Measurements from ENCODE around the gene LCP1. TPM values are rescaled to one million over a fixed set of nuclear protein-coding genes. Genes with fewer than 3 reads are reported as not detected.

LCP1 gene
- total RNA-seq, 1 donor from 2014 or later, result 11.6 TPM

- Mint-ChIP-seq H3K36me3 (no peaks in the 10 kb centered on the region), H3K4me1 (peaks cover 3% of the 10 kb centered on the region), H3K27ac (no peak overlapping the region), H3K4me3 (no peak overlapping the region), H3K27me3 (ENCODE audit: low read depth) (no peaks in the 10 kb centered on the region), H3K9me3 (no peaks in the 10 kb centered on the region)
- no peak for TF ChIP-seq CTCF (IDR thresholded peaks at IDR 0.05; ENCODE audit: unreplicated experiment)
- DNase-seq (ENCODE audit: low spot score in 2 of 2, unreplicated experiment in 2 of 2), result no peak
These were observed 23.8 kb downstream of the LCP1 start for GRCh38 chr13:46158222-46158621.

- TF ChIP-seq CTCF (IDR thresholded peaks at IDR 0.05; ENCODE audit: unreplicated experiment), result no peak
- Mint-ChIP-seq H3K4me3 (no peak overlapping the region), H3K9me3 (no peaks in the 10 kb centered on the region), H3K36me3 (no peaks in the 10 kb centered on the region), H3K4me1 (peaks cover 3% of the 10 kb centered on the region), H3K27me3 (ENCODE audit: low read depth) (no peaks in the 10 kb centered on the region), H3K27ac (no peak overlapping the region)
- no peak for DNase-seq (ENCODE audit: low spot score in 2 of 2, unreplicated experiment in 2 of 2)
These were observed 27.7 kb downstream of the LCP1 start for GRCh38 chr13:46154136-46154801.

DNA sequence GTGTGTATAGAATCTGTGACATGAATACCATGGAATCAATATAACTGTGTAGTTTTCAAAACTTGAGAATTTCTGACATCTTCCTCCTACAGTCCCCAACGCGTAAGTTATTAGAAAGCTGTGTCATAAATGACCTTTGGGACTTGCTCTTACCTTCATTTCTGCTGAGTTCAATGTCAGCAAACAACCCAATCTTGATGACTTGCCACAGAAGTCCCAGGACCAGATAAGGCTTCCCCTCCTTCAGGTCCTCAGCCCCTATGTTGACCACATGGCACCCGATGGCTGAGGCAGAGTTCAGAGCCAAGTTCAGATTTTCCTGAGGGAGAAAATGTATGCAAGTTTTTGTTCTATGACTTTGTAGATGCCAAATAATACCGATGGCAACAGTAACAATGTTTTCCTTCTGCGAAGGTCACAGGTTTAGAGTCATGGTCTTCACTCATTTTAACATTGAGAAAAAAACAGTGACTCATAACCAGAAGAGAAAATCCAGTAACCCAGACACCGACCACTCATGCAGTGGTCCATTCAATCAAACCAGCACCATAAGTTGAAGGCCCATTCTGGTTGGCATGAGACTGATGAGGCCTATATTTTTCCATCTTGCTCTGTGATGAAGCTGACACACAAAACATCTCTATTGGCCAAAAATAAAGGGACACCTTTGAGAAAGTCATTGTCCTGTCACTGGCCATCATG is 29.2 kb downstream of the LCP1 start:
- Mint-ChIP-seq H3K36me3 (no peaks in the 10 kb centered on the region), H3K9me3 (no peaks in the 10 kb centered on the region), H3K4me1 (peaks cover 3% of the 10 kb centered on the region), H3K4me3 (no peak overlapping the region), H3K27ac (no peak overlapping the region), H3K27me3 (ENCODE audit: low read depth) (no peaks in the 10 kb centered on the region)
- DNase-seq (ENCODE audit: low spot score in 2 of 2, unreplicated experiment in 2 of 2), result no peak
- no peak for TF ChIP-seq CTCF (IDR thresholded peaks at IDR 0.05; ENCODE audit: unreplicated experiment)

- Mint-ChIP-seq H3K4me1 (peaks cover 9% of the 10 kb centered on the region), H3K27ac (no peak overlapping the region), H3K4me3 (no peak overlapping the region), H3K27me3 (ENCODE audit: low read depth) (no peaks in the 10 kb centered on the region), H3K9me3 (peaks cover 3% of the 10 kb centered on the region), H3K36me3 (no peaks in the 10 kb centered on the region)
- no peak for TF ChIP-seq CTCF (IDR thresholded peaks at IDR 0.05; ENCODE audit: unreplicated experiment)
- DNase-seq (ENCODE audit: low spot score in 2 of 2, unreplicated experiment in 2 of 2), result no peak
These were observed 31.8 kb downstream of the LCP1 start for GRCh38 chr13:46150134-46150693.

GRCh38 chr13:46149272-46150133 is 32.5 kb downstream of the LCP1 start:
- peaks cover 15% of the 10 kb centered on the region for H3K4me1 Mint-ChIP-seq
- H3K9me3 Mint-ChIP-seq, result peaks cover 3% of the 10 kb centered on the region
- no peak overlapping the region for H3K4me3 Mint-ChIP-seq
- no peaks in the 10 kb centered on the region for H3K36me3 Mint-ChIP-seq
- TF ChIP-seq CTCF (IDR thresholded peaks at IDR 0.05; ENCODE audit: unreplicated experiment), result no peak
- H3K27me3 Mint-ChIP-seq (ENCODE audit: low read depth), result no peaks in the 10 kb centered on the region
- DNase-seq (ENCODE audit: low spot score in 2 of 2, unreplicated experiment in 2 of 2), result no peak
- H3K27ac Mint-ChIP-seq, result no peak overlapping the region
